HepG2 (cell line): ENCODE data around the gene NOCT. TPM values are rescaled to one million over a fixed set of nuclear protein-coding genes. Genes with fewer than 3 reads are reported as not detected.

Experiments used
- ATAC-seq: fragments of 200-7000 bp; cut with Tn5 transposase; 3 replicates; pipeline ENCODE4 v1.9.1; 2020; ENCODE audit warnings: mild to moderate bottlenecking, moderate library complexity
- BruUV-seq: library from RNA; stranded (reverse); fragments of 400-500 nt; replicated peaks from 2 replicates; lab custom pipeline; 2021; lab: Mats Ljungman, UMichigan
- CTCF ChIA-PET: fragments of 300-600 bp; formaldehyde crosslinking; extraction: SDS; loops from one replicate; lab custom pipeline; 2021; ENCODE audit warnings: low total read pairs, inconsistent platforms, low intra/inter-chr PET ratio; lab: Yijun Ruan, JAX
- POLR2A ChIA-PET: fragments of 350-600 bp; sonication (Branson Sonifier 250); formaldehyde crosslinking; loops from one replicate; lab custom pipeline; 2020; ENCODE audit warnings: antibody characterized with exemption, inconsistent platforms; lab: Yijun Ruan, JAX
- DNase-seq: peaks from one replicate; pipeline ENCODE4 v3.0.0-alpha.2; 2015; ENCODE audit warnings: low spot score
- FAIRE-seq: peaks from 3 replicates; lab custom pipeline; 2011; peaks lifted over from hg19 to GRCh38; lab: Jason Lieb, UNC
- H2AFZ ChIP-seq: one replicate; pipeline ENCODE4 v1.6.1; 2011; ENCODE audit warnings: low read length, inconsistent platforms
- H3K27ac ChIP-seq: fragments of 300-600 bp; 3 replicates; pipeline ENCODE4 v1.8.0; 2011; ENCODE audit warnings: mixed run types, mild to moderate bottlenecking, mixed read lengths, low read length, inconsistent platforms; ENCODE audit not compliant: insufficient read depth; ENCODE audit errors: extremely low read length
- H3K27me3 ChIP-seq, 2 experiments: fragments of 200-600 bp in 1 of 2; 2 replicates in 1 of 2; 3 replicates in 1 of 2; pipeline versions ENCODE4 v1.6.0 to v1.8.0; 2011; ENCODE audit warnings: low read length in 2 of 2, mild to moderate bottlenecking in 2 of 2, moderate library complexity in 2 of 2, inconsistent platforms in 1 of 2; ENCODE audit not compliant: insufficient read depth in 2 of 2, control insufficient read depth in 1 of 2
- H3K36me3 ChIP-seq, 2 experiments: fragments of 200-600 bp in 1 of 2; replicated peaks in 1 of 2; 2 replicates in 1 of 2; 3 replicates in 1 of 2; pipeline versions ENCODE4 v1.5.1 to v1.8.0; 2011; ENCODE audit warnings: low read length in 2 of 2, inconsistent platforms in 1 of 2; ENCODE audit not compliant: insufficient read depth in 2 of 2, control insufficient read depth in 1 of 2
- H3K4me1 ChIP-seq: 2 replicates; pipeline ENCODE4 v1.5.1; 2012; ENCODE audit warnings: low read length, inconsistent platforms; ENCODE audit not compliant: insufficient read depth
- H3K4me2 ChIP-seq: 2 replicates; pipeline ENCODE4 v1.6.0; 2011; ENCODE audit warnings: low read depth, low read length, inconsistent platforms
- H3K4me3 ChIP-seq, 3 experiments: fragments of 200-600 bp in 1 of 3; sonication (generic), shearing (Covaris generic) in 1 of 3; replicated peaks in 1 of 3; 2 replicates each; pipeline ENCODE4 v1.5.1; 2011 to 2016; ENCODE audit warnings: low read length in 3 of 3, inconsistent platforms in 2 of 3, low read depth in 2 of 3, mild to moderate bottlenecking in 2 of 3, control low read depth in 1 of 3, mixed read lengths in 1 of 3; ENCODE audit not compliant: insufficient read depth in 1 of 3
- H3K79me2 ChIP-seq: one replicate; pipeline ENCODE4 v1.6.1; 2011; ENCODE audit warnings: low read length, inconsistent platforms; ENCODE audit not compliant: insufficient read depth
- H3K9ac ChIP-seq: 2 replicates; pipeline ENCODE4 v1.6.0; 2011; ENCODE audit warnings: mild to moderate bottlenecking, low read depth, low read length, inconsistent platforms; ENCODE audit not compliant: insufficient read depth
- H3K9me3 ChIP-seq: 2 replicates; pipeline ENCODE4 v1.5.1; 2012; ENCODE audit warnings: mild to moderate bottlenecking, low read length
- H4K20me1 ChIP-seq: 2 replicates; pipeline ENCODE4 v1.6.0; 2011; ENCODE audit warnings: inconsistent platforms, mild to moderate bottlenecking, low read length, moderate library complexity; ENCODE audit not compliant: insufficient read depth
- ARID3A ChIP-seq: IDR thresholded peaks from 2 replicates; pipeline ENCODE4 v1.6.1; 2012; ENCODE audit warnings: low read depth, low read length, improper control_type of control experiment
- EP300 ChIP-seq, 3 experiments: sonication (generic) in 1 of 3; formaldehyde crosslinking in 1 of 3; IDR thresholded peaks; 2 replicates each; pipeline versions ENCODE4 v1.5.1 to v1.6.1; 2011 to 2020; ENCODE audit warnings: low read depth in 2 of 3, low read length in 2 of 3, borderline replicate concordance in 1 of 3, improper control_type of control experiment in 1 of 3, mild to moderate bottlenecking in 1 of 3, missing genetic modification reagents in 1 of 3, moderate library complexity in 1 of 3
- FIP1L1 ChIP-seq: fragments of 200-400 bp; formaldehyde crosslinking; IDR thresholded peaks from 2 replicates; pipeline ENCODE4 v1.6.1; 2018; ENCODE audit warnings: low read depth, mild to moderate bottlenecking, low read length, moderate library complexity, borderline replicate concordance; ENCODE audit not compliant: insufficient read depth
- FOSL2 ChIP-seq: sonication (generic); formaldehyde crosslinking; IDR thresholded peaks from 2 replicates; pipeline ENCODE4 v1.4.0; 2020; ENCODE audit warnings: missing genetic modification reagents
- GATA4 ChIP-seq: sonication (generic); IDR thresholded peaks from 2 replicates; pipeline ENCODE4 v1.6.1; 2016; ENCODE audit warnings: antibody characterized with exemption, low read depth, borderline replicate concordance
- JDP2 ChIP-seq: sonication (generic); formaldehyde crosslinking; IDR thresholded peaks from 2 replicates; pipeline ENCODE4 v1.8.1; 2022; ENCODE audit warnings: missing genetic modification reagents, borderline replicate concordance
- LCORL ChIP-seq, 2 experiments: fragments of 450-650 bp in 1 of 2; sonication (generic) in 1 of 2; formaldehyde crosslinking in 1 of 2; IDR thresholded peaks; 2 replicates each; pipeline versions ENCODE4 v1.5.0 to v1.6.1; 2017 to 2020; ENCODE audit warnings: antibody characterized with exemption in 1 of 2, missing genetic modification reagents in 1 of 2
- NFYB ChIP-seq: sonication (generic); formaldehyde crosslinking; IDR thresholded peaks from 2 replicates; pipeline ENCODE4 v1.4.0; 2020; ENCODE audit warnings: missing genetic modification reagents
- RBFOX2 ChIP-seq: fragments of 200-400 bp; formaldehyde crosslinking; IDR thresholded peaks from 2 replicates; pipeline ENCODE4 v1.6.1; 2017; ENCODE audit warnings: low read depth, mild to moderate bottlenecking, low read length
- RORA ChIP-seq: sonication (generic); formaldehyde crosslinking; IDR thresholded peaks from 2 replicates; pipeline ENCODE4 v1.5.0; 2020; ENCODE audit warnings: mild to moderate bottlenecking, missing genetic modification reagents, moderate library complexity
- SKIL ChIP-seq: sonication (generic); formaldehyde crosslinking; IDR thresholded peaks from 2 replicates; pipeline ENCODE4 v1.8.0; 2022; ENCODE audit warnings: missing genetic modification reagents, mild to moderate bottlenecking, moderate library complexity, borderline replicate concordance
- SNAPC2 ChIP-seq: sonication (generic); formaldehyde crosslinking; IDR thresholded peaks from 2 replicates; pipeline ENCODE4 v1.8.1; 2022; ENCODE audit warnings: mild to moderate bottlenecking, missing genetic modification reagents
- ZFP1 ChIP-seq: IDR thresholded peaks from 2 replicates; pipeline ENCODE4 v1.6.1; 2016
- ZNF460 ChIP-seq: sonication (generic); formaldehyde crosslinking; IDR thresholded peaks from 2 replicates; pipeline ENCODE4 v1.5.1; 2020; ENCODE audit warnings: missing genetic modification reagents, mild to moderate bottlenecking, borderline replicate concordance
- ZNF543 ChIP-seq: sonication (generic); formaldehyde crosslinking; IDR thresholded peaks from 2 replicates; pipeline ENCODE4 v1.4.0; 2020; ENCODE audit warnings: mild to moderate bottlenecking, missing genetic modification reagents
- ZNF7 ChIP-seq: IDR thresholded peaks from 2 replicates; pipeline ENCODE4 v1.6.1; 2016; ENCODE audit warnings: missing biosample characterization, missing genetic modification reagents
- ZSCAN5A ChIP-seq: sonication (generic); formaldehyde crosslinking; IDR thresholded peaks from 2 replicates; pipeline ENCODE4 v1.8.0; 2022; ENCODE audit warnings: mild to moderate bottlenecking, missing genetic modification reagents, borderline replicate concordance
- WGBS: methylation state at CpG from one replicate; pipeline ENCODE4 v1.1.6; 2017; ENCODE audit warnings: low lambda C conversion rate; 5-methylcytosine and 5-hydroxymethylcytosine counted together
- in situ Hi-C: cut with HindIII; loops from 2 replicates; pipeline ENCODE4 v1.10.0; 2017; ENCODE audit warnings: low pct_unique_long_range_greater_than_20kb; ENCODE audit not compliant: extremely low pct_ligation_motif_present
- intact Hi-C: fragments of 100-400 bp; cut with micrococcal nuclease; formaldehyde crosslinking; loops from one replicate; pipeline ENCODE4 v1.10.0; 2022; ENCODE audit not compliant: unreplicated experiment
- polyA plus RNA-seq, 8 experiments: library from polyadenylated mRNA; depleted of rRNA in 3 of 8; stranded (reverse) in 7 of 8; unstranded in 1 of 8; fragments of >200 nt; fragmentation: Illumina TruSeq in 4 of 8; extraction: Trizol in 4 of 8; gene quantifications; 2 replicates each; pipeline versions ENCODE4 v1.2.1 to v1.2.3, GENCODE V29; 2011 to 2016; ENCODE audit warnings: low read depth in 4 of 8, missing spikeins in 1 of 8, mixed read lengths in 1 of 8; ENCODE audit not compliant: insufficient read depth in 1 of 8
- total RNA-seq, 5 experiments: library from RNA; depleted of rRNA; stranded (reverse); fragments of >200 nt; fragmentation: Illumina TruSeq; extraction: Trizol; gene quantifications; 2 replicates each; pipeline ENCODE4 v1.2.3, GENCODE V29; 2016; ENCODE audit warnings: low read depth in 1 of 5

NOCT gene
- total and polyA plus RNA-seq, 2 of the 13 experiments (the other 11 are each of a cell fraction or from before 2014, with no cell fraction given) = 3.6 to 13.1 TPM

GRCh38 chr4:139014371-139015268, 961 bp upstream of the NOCT start:
- no peaks in the 10 kb centered on the region; a peak in 1 of 5 replicates for H3K27me3 ChIP-seq
- in situ Hi-C loops (no loop called here), intact Hi-C loops (loop anchor here (2.0 to 5.0 kb wide), 2 partner anchors 74 to 288 kb away; partner anchors contain the start of genes NAA15 and NDUFC1)
- H3K4me1 ChIP-seq = peaks cover 59% of the 10 kb centered on the region
- H3K79me2 ChIP-seq = peaks cover 33% of the 10 kb centered on the region
- POLR2A ChIA-PET = interaction anchor here (0.6 to 1.7 kb wide), 7 partner anchors 10 to 772 kb away, joined by 3 to 7 read pairs (median 3); partner anchors contain the start of genes ELF2, NAA15 and SLC7A11
- H3K36me3 ChIP-seq = no peaks in the 10 kb centered on the region
- H3K9ac ChIP-seq = peak overlapping the region; percentile 81
- peak overlapping the region; percentile 79 to 90 (median 81) for H3K4me3 ChIP-seq
- ATAC-seq = peak; percentile 10; the same call in 2 of the 3 replicates
- CTCF ChIA-PET = no interaction called here
- peak; percentile 64 for DNase-seq
- peaks cover 16% of the 10 kb centered on the region for H4K20me1 ChIP-seq
- no peak for FAIRE-seq
- H3K4me2 ChIP-seq = peak overlapping the region; percentile 93
- H3K27ac ChIP-seq = peak overlapping the region; percentile 85
- WGBS = 9% methylated on average over 9 of the region's 9 CpGs
- no peaks in the 10 kb centered on the region for H3K9me3 ChIP-seq
- TSS peak; percentile 90 for BruUV-seq
- peak overlapping the region; percentile 29 for H2AFZ ChIP-seq
- TF ChIP-seq LCORL (IDR thresholded peaks at IDR 0.05) (no peak), LCORL (CRISPR knock-in tag; IDR thresholded peaks at IDR 0.05) (peak; percentile 38; the same call in 1 of the 2 replicates), ZNF460 (CRISPR knock-in tag) (no peak; the same call in 1 of the 2 replicates), EP300 (IDR thresholded peaks at IDR 0.05; ENCODE audit: low read depth in 2 of 2, low read length in 2 of 2) (peak in 1 of 2 experiments; percentile 20; a peak in 1 of 4 replicates), EP300 (CRISPR knock-in tag; IDR thresholded peaks at IDR 0.05; ENCODE audit: borderline replicate concordance) (no peak), ZSCAN5A (CRISPR knock-in tag) (peak; percentile 41; the same call in 1 of the 2 replicates), ARID3A (no peak), FIP1L1 (no peak), RORA (CRISPR knock-in tag) (no peak), ZNF7 (CRISPR knock-in tag) (no peak), ZNF543 (CRISPR knock-in tag) (no peak), SNAPC2 (CRISPR knock-in tag) (peak; percentile 72; the same call in 1 of the 2 replicates), RBFOX2 (no peak), FOSL2 (CRISPR knock-in tag) (peak; percentile 78), GATA4 (no peak), JDP2 (CRISPR knock-in tag) (no peak), ZFP1 (CRISPR knock-in tag) (no peak), NFYB (CRISPR knock-in tag) (no peak), SKIL (no peak)
